ENCODE results near the gene PCMTD2.
A peak's percentile ranks its signal among the peaks of the same experiment; 100 is the strongest.

The PCMTD2 gene

DNA sequence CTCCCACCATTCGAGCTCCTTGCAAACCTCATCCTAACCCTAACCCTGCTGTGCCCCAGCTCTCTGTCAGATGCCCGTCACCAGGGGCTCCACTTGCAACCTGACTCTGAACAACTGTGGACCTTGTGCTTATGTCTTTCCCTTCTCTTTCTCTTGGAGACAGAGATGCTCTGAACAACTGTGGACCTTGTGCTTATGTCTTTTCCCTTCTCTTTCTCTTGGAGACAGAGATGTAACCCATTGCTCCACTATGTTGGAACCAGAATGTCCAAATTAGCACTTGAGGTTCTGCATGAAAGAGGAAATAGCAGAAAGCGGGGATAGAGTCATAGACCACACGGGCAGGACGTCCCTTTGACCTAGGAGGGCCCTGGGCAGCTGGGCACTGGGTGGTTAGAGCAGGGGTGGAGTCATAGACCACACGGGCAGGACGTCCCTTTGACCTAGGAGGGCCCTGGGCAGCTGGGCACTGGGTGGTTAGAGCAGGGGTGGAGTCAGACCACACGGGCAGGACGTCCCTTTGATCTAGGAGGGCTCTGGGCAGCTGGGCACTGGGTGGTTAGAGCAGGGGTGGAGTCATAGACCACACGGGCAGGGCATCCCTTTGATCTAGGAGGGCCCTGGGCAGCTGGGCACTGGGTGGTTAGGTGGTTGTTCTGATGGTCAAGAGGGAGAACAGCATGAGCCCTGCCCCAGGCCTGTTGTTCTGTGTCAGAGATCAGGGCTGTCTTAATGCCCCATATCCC is 22.2 kb downstream of the PCMTD2 start:
- no peaks in the 10 kb centered on the region for H3K27me3 ChIP-seq (ENCODE audit: insufficient read depth, poor library complexity, severe bottlenecking)
- no peak overlapping the region for H3K27ac ChIP-seq (ENCODE audit: poor library complexity, severe bottlenecking)
- ATAC-seq (ENCODE audit: low read depth) (no peak), DNase-seq (ENCODE audit: low spot score) (no peak)
- no peak overlapping the region for H3K4me3 ChIP-seq (ENCODE audit: severe bottlenecking)
- H3K36me3 ChIP-seq (ENCODE audit: low read depth) = no peaks in the 10 kb centered on the region
- H3K9me3 ChIP-seq (ENCODE audit: severe bottlenecking) = no peaks in the 10 kb centered on the region
- H3K4me1 ChIP-seq (ENCODE audit: insufficient read depth, poor library complexity, severe bottlenecking) = no peaks in the 10 kb centered on the region
- TF ChIP-seq CTCF (IDR thresholded peaks at IDR 0.05; ENCODE audit: poor library complexity, severe bottlenecking) = no peak

DNA sequence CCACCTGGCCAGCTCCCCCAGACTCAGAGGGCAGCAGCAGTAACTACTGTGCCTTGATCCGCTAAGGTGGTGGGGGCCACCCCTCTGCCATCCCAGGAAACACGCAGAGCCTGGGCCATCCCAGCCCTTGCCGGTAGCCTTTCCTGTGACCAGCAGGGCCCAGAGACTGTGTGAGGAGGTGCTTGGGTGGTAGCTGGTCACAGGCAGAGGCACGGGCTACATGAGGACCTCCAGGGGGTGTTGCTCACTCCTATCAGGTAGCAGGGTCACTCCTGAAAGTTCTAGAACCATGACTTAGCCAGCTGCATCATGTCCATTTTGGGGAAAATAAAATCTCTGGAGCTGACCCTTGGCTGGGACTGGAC is 22.8 kb downstream of the PCMTD2 start:
- Histone ChIP-seq H3K4me3 (ENCODE audit: severe bottlenecking) (no peak overlapping the region), H3K27me3 (ENCODE audit: insufficient read depth, poor library complexity, severe bottlenecking) (no peaks in the 10 kb centered on the region), H3K9me3 (ENCODE audit: severe bottlenecking) (no peaks in the 10 kb centered on the region), H3K36me3 (ENCODE audit: low read depth) (no peaks in the 10 kb centered on the region), H3K27ac (ENCODE audit: poor library complexity, severe bottlenecking) (no peak overlapping the region), H3K4me1 (ENCODE audit: insufficient read depth, poor library complexity, severe bottlenecking) (no peaks in the 10 kb centered on the region)
- ATAC-seq (ENCODE audit: low read depth) (no peak), DNase-seq (ENCODE audit: low spot score) (no peak)
- TF ChIP-seq CTCF (IDR thresholded peaks at IDR 0.05; ENCODE audit: poor library complexity, severe bottlenecking) = no peak

DNA sequence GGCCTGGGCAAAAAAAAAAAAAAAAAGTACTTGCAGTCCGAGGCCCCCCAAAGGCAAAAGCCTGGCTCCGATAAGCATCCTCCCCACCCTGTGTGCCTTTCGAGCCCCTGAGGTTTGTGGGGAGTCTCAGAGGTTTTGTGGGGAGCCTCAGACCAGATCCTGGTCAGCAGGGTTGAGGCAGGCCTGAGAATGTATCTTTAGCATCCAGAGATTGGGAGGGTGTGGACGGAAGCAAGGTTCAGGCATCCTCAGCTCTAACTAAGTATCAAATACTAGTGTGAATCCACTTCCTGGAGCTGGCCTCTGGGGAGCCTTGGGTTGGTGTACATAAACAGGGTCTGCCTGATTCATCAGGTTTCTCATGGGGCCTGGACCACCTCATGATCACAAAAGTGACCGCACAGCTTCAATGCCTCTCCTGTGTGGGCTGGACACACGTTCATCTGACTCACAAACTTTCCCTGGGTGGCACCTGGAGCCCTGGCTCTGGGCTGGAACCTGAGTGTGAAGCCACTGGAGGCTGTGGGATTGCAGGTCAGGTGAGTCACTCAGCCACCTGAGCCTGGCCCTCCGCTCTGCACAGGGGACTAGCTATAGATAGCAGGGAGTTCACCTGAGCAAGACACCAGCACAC is 24.4 kb downstream of the PCMTD2 start:
- no peak overlapping the region for H3K27ac ChIP-seq (ENCODE audit: poor library complexity, severe bottlenecking)
- TF ChIP-seq CTCF (IDR thresholded peaks at IDR 0.05; ENCODE audit: poor library complexity, severe bottlenecking) = no peak
- ATAC-seq (ENCODE audit: low read depth) (peak; percentile 43; the same call in 2 of the 3 replicates), DNase-seq (ENCODE audit: low spot score) (no peak)
- H3K4me1 ChIP-seq (ENCODE audit: insufficient read depth, poor library complexity, severe bottlenecking) = no peaks in the 10 kb centered on the region
- H3K4me3 ChIP-seq (ENCODE audit: severe bottlenecking) = no peak overlapping the region
- H3K27me3 ChIP-seq (ENCODE audit: insufficient read depth, poor library complexity, severe bottlenecking) = peaks cover 5% of the 10 kb centered on the region
- H3K36me3 ChIP-seq (ENCODE audit: low read depth) = no peaks in the 10 kb centered on the region
- H3K9me3 ChIP-seq (ENCODE audit: severe bottlenecking) = no peaks in the 10 kb centered on the region

- no peaks in the 10 kb centered on the region for H3K36me3 ChIP-seq (ENCODE audit: low read depth)
- no peaks in the 10 kb centered on the region for H3K9me3 ChIP-seq (ENCODE audit: severe bottlenecking)
- no peaks in the 10 kb centered on the region for H3K4me1 ChIP-seq (ENCODE audit: insufficient read depth, poor library complexity, severe bottlenecking)
- ATAC-seq (ENCODE audit: low read depth) (no peak), DNase-seq (ENCODE audit: low spot score) (no peak)
- no peak for TF ChIP-seq CTCF (IDR thresholded peaks at IDR 0.05; ENCODE audit: poor library complexity, severe bottlenecking)
- no peak overlapping the region for H3K27ac ChIP-seq (ENCODE audit: poor library complexity, severe bottlenecking)
- peaks cover 5% of the 10 kb centered on the region for H3K27me3 ChIP-seq (ENCODE audit: insufficient read depth, poor library complexity, severe bottlenecking)
- no peak overlapping the region for H3K4me3 ChIP-seq (ENCODE audit: severe bottlenecking)
These were observed 24.9 kb downstream of the PCMTD2 start for GRCh38 chr20:64280460-64280843.

GRCh38 chr20:64283646-64284045 is 28.1 kb downstream of the PCMTD2 start:
- Histone ChIP-seq H3K27me3 (ENCODE audit: insufficient read depth, poor library complexity, severe bottlenecking) (peaks cover 5% of the 10 kb centered on the region), H3K36me3 (ENCODE audit: low read depth) (no peaks in the 10 kb centered on the region), H3K9me3 (ENCODE audit: severe bottlenecking) (peaks cover 2% of the 10 kb centered on the region), H3K27ac (ENCODE audit: poor library complexity, severe bottlenecking) (no peak overlapping the region), H3K4me1 (ENCODE audit: insufficient read depth, poor library complexity, severe bottlenecking) (no peaks in the 10 kb centered on the region), H3K4me3 (ENCODE audit: severe bottlenecking) (no peak overlapping the region)
- ATAC-seq (ENCODE audit: low read depth) (no peak), DNase-seq (ENCODE audit: low spot score) (no peak)
- no peak for TF ChIP-seq CTCF (IDR thresholded peaks at IDR 0.05; ENCODE audit: poor library complexity, severe bottlenecking)

All from RWPE2 (cell line).